ENCODE results near the gene ZNF846.

GRCh38 chr19:9799162-9799561, 30.6 kb upstream of the ZNF846 start:
- TF ChIP-seq CTCF (conservative IDR thresholded peaks at IDR 0.05 in 1 of 2, IDR thresholded peaks at IDR 0.05 in 1 of 2; ENCODE audit: low read depth in 1 of 2, low read length in 2 of 2), result no peak
- no peak for TF ChIP-seq EZH2 (IDR thresholded peaks at IDR 0.05; ENCODE audit: low read length, missing control alignments)

Measured in fibroblast of lung (primary cell).